Adrenal gland (tissue), 12 donors: ENCODE data around the gene IPCEF1. TPM values are rescaled to one million over a fixed set of nuclear protein-coding genes. Genes with fewer than 3 reads are reported as not detected.
"Not testable (repeated sequence)": the region's sequence is repeated elsewhere in the genome, so short reads cannot be mapped to it uniquely, and the experiment has no call there.

Experiments
- DNase-seq, 7 donors: peaks; one replicate each; pipeline ENCODE4 v3.0.0-alpha.2; 2019 to 2020
- H3K27ac ChIP-seq, 5 donors: fragments of 200-600 bp; sonication (generic) in 4 of 5; 1 replicate in 3 of 5; 2 replicates in 2 of 5; pipeline versions ENCODE4 v1.5.1 to v1.8.0; 2016 to 2020; ENCODE audit warnings: mild to moderate bottlenecking in 1 of 5
- H3K27me3 ChIP-seq: fragments of 200-600 bp; 2 replicates; pipeline ENCODE4 v1.8.0; 2021
- H3K36me3 ChIP-seq, 2 donors: fragments of 200-600 bp; replicated peaks in 1 of 2; 1 replicate in 1 of 2; 2 replicates in 1 of 2; pipeline versions ENCODE4 v1.5.1 to v1.8.0; 2018 to 2022
- H3K4me1 ChIP-seq, 2 donors: fragments of 200-600 bp; replicated peaks in 1 of 2; 1 replicate in 1 of 2; 2 replicates in 1 of 2; pipeline versions ENCODE4 v1.5.1 to v1.8.0; 2018 to 2021
- H3K4me3 ChIP-seq, 4 donors: fragments of 200-600 bp; sonication (generic) in 3 of 4; one replicate each; pipeline ENCODE4 v1.5.1; 2016 to 2018
- H3K9me3 ChIP-seq, 3 donors: fragments of 200-600 bp; sonication (generic) in 1 of 3; replicated peaks in 1 of 3; 1 replicate in 2 of 3; 2 replicates in 1 of 3; pipeline versions ENCODE4 v1.5.1 to v1.8.0; 2016 to 2021
- POLR2A ChIP-seq, 2 donors: fragments of 450-650 bp; IDR thresholded peaks; one replicate each; pipeline ENCODE4 v1.6.1; 2017; ENCODE audit warnings: antibody characterized with exemption in 2 of 2, mild to moderate bottlenecking in 2 of 2, moderate library complexity in 1 of 2
- WGBS, 4 donors: extraction: QIAGEN DNeasy Blood & Tissue Kit in 2 of 4; methylation state at CpG; one replicate each; pipeline versions ENCODE4 v1.1.5 to v1.1.7; 2013 to 2017; 5-methylcytosine and 5-hydroxymethylcytosine counted together
- intact Hi-C, 2 donors: fragments of 100-400 bp; cut with DNase I; formaldehyde crosslinking; loops; one replicate each; pipeline versions ENCODE4 v1.14.1 to v1.15.0; 2022 to 2023
- polyA plus RNA-seq, 3 donors: library from polyadenylated mRNA; stranded (reverse); fragments of 200-250 nt in 2 of 3; fragments of 350-450 nt in 1 of 3; fragmentation: Illumina TruSeq in 1 of 3; extraction: RNeasy Lipid Tissue Mini Kit (QIAGEN cat#74804) in 1 of 3; gene quantifications; one replicate each; pipeline ENCODE4 v1.2.3, GENCODE V29; 2013 to 2014
- total RNA-seq, 9 donors: library from RNA; depleted of rRNA in 4 of 9; stranded (reverse); fragments of >200 nt in 4 of 9; fragments of 120-200 nt in 1 of 9; fragmentation: NEBNext Ultra II Directional in 1 of 9; extraction: Animal tissue kit (Norgen Biotek cat#: 25700) in 1 of 9; gene quantifications; one replicate each; pipeline versions ENCODE4 v1.1.0 to v1.2.4, GENCODE V29; 2013 to 2023
- TF ChIP-seq, protein P1 (sequence below), 6 experiments: fragments of 450-650 bp in 4 of 6; fragments of 200-600 bp in 2 of 6; sonication (generic) in 1 of 6; IDR thresholded peaks; 1 replicate in 5 of 6; 2 replicates in 1 of 6; pipeline versions ENCODE4 v1.5.1 to v1.8.0; 2016 to 2021; ENCODE audit warnings: antibody characterized with exemption in 6 of 6, mild to moderate bottlenecking in 2 of 6, moderate library complexity in 1 of 6
- donor health status: healthy with polysubstance abuse.
- donor health status: Bipolar disorder and iron deficiency.
- donor health status: DM: yes; HTN: yes; CAD: no.
- donor health status: DM: no; HTN: no; CAD: no.
- donor health status: DM: no; HTN: no; CAD: no.
- donor health status: DM: yes; HTN: yes; CAD: no.

The IPCEF1 gene
- total and polyA plus RNA-seq, 12 donors, result 0.07 to 1.2 (median 0.72) TPM; not detected in 1

DNA sequence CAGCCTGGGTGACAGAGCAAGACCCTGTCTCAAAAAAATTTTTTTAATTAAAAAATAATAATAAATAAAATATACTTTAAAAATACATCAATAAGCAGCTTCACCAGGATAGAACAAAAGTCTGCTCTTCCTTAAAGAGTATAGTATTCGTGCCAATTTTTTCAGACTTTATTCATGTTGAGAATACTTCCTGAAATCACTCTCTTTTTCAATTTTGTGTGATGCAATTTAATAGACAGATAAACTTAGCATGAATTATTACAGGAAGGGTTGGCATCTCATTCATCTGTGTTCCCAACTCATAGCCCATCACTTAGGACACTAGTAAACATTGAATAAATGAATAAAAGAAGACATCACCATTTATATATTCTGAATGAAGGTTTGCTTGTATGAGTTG is 52.4 kb downstream of the IPCEF1 start:
- peaks cover 14 to 22% of the 10 kb centered on the region in 2 donors for H3K4me1 ChIP-seq
- no peak overlapping the region for H3K4me3 ChIP-seq
- TF ChIP-seq, protein P1, sequence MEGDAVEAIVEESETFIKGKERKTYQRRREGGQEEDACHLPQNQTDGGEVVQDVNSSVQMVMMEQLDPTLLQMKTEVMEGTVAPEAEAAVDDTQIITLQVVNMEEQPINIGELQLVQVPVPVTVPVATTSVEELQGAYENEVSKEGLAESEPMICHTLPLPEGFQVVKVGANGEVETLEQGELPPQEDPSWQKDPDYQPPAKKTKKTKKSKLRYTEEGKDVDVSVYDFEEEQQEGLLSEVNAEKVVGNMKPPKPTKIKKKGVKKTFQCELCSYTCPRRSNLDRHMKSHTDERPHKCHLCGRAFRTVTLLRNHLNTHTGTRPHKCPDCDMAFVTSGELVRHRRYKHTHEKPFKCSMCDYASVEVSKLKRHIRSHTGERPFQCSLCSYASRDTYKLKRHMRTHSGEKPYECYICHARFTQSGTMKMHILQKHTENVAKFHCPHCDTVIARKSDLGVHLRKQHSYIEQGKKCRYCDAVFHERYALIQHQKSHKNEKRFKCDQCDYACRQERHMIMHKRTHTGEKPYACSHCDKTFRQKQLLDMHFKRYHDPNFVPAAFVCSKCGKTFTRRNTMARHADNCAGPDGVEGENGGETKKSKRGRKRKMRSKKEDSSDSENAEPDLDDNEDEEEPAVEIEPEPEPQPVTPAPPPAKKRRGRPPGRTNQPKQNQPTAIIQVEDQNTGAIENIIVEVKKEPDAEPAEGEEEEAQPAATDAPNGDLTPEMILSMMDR (IDR thresholded peaks at IDR 0.05), result no peak
- TF ChIP-seq POLR2A (IDR thresholded peaks at IDR 0.05), result no peak
- no peak for DNase-seq
- H3K9me3 ChIP-seq, result no peaks in the 10 kb centered on the region
- H3K36me3 ChIP-seq, result no peaks in the 10 kb centered on the region
- intact Hi-C loops, result no loop called here
- WGBS, 4 donors, result 52 to 66% (median 62%) methylated on average over 1 of the region's 1 CpG
- no peaks in the 10 kb centered on the region for H3K27me3 ChIP-seq
- no peak overlapping the region for H3K27ac ChIP-seq

DNA sequence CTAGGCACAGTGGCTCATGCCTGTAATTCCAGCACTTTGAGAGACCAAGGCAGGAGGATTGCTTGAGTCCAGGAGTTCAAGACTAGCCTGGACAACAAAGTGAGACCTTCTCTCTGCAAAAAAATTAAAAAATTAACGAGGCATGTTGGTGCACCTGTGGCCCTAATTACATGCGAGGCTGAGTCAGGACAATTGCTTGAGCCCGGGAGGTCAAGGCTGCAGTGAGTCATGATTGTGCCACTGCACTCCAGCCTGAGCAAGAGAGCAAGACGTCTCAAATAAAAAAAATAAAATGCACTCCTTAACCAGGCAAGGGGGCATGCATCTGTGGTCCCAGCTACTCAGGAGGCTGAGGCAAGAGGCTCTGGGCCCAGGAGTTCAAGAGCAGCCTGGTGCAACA is 53.0 kb downstream of the IPCEF1 start:
- H3K27me3 ChIP-seq, H3K36me3 ChIP-seq, intact Hi-C loops, H3K4me3 ChIP-seq, H3K27ac ChIP-seq, H3K9me3 ChIP-seq: not testable (repeated sequence)
- peak; percentile 35 to 65 (median 53) for DNase-seq
- 25 to 51% (median 49%) methylated on average over 4 of the region's 4 CpGs for WGBS, 4 donors
- H3K4me1 ChIP-seq, result peaks cover 15 to 22% of the 10 kb centered on the region in 2 donors

DNA sequence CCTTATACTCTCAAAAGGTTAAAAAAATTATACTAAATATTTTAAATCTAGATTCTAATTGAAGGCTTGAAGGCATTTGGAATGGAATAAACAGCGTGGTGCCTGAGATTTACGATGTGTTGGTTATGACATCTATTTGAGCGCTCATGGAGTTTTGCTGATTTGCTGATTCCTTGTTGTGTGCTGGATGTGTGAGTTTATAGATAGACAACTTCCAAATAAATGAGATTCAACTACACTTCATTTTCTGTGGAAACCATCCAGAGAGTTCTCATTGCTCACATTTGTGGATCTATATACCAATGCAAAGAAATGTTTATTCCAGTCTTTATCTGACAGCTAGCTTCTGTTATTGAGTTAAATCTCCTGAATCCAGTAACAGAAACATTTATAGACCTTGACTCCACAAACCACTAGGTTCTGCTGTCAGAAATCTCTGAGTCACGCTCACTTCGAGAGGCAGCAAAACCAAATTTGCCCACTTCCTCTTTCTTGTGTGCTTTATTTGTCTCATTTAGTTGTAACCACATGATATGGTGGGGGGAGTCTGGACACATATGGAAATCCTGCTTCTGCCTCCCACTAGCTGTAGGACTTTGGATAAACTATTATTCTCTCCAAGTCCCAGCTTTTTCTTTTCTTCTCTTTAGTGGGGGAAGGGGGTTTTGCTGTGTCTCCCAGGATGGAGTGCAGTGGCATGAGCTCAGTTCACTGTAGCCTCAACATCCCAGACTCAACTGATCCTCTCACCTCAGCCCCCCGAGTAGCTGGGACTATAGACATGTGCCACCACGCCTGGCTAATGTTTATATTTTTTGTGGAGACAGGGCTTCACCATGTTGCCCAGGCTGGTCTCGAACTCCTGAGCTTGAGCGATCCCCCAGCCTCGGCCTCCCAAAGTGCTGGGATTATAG is 54.5 kb downstream of the IPCEF1 start:
- WGBS, 4 donors, result 60 to 68% (median 65%) methylated on average over 8 to 10 of the region's 10 CpGs
- peak overlapping the region in 1 of 5 donors; percentile 18 for H3K27ac ChIP-seq
- H3K27me3 ChIP-seq, result no peaks in the 10 kb centered on the region
- DNase-seq, result peak in 4 of 7 donors; percentile 28 to 50 (median 34)
- no peaks in the 10 kb centered on the region for H3K36me3 ChIP-seq
- TF ChIP-seq, protein P1 (IDR thresholded peaks at IDR 0.05), result peak in 1 of 6 experiments; percentile 7
- no peak for TF ChIP-seq POLR2A (IDR thresholded peaks at IDR 0.05)
- peaks cover 25 to 36% of the 10 kb centered on the region in 2 donors for H3K4me1 ChIP-seq
- intact Hi-C loops, result no loop called here
- H3K9me3 ChIP-seq, result no peaks in the 10 kb centered on the region
- no peak overlapping the region for H3K4me3 ChIP-seq

DNA sequence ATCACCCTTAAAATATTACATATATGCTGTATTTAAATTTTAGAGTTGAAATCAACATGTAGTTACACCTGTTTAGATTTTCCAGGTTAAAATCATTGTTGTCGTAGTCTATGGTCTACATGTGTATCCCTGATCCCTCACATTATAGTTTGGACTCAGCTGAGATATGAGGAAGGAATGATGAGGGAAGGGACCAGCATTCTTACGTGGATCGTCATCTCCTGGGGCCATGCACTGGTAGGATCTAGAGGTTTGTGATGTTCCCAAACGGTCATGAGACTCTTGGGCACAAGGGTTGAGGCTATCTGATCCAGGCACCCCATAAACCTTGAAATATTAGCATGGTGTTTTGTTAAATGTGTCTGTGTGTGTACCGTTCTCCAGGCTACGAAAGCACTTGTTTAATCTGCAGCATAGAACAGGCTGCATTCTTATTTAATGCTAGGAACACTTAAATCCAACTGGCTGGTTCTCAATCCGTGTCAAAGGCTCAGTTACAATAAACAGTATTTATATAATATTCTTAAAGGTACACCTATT is 55.4 kb downstream of the IPCEF1 start:
- WGBS, 4 donors, result 83 to 91% (median 90%) methylated on average over 7 of the region's 7 CpGs
- Histone ChIP-seq H3K9me3 (no peaks in the 10 kb centered on the region), H3K27ac (no peak overlapping the region), H3K27me3 (no peaks in the 10 kb centered on the region), H3K36me3 (no peaks in the 10 kb centered on the region), H3K4me3 (no peak overlapping the region), H3K4me1 (peaks cover 25 to 36% of the 10 kb centered on the region in 2 donors)
- no peak for DNase-seq
- no peak for TF ChIP-seq POLR2A (IDR thresholded peaks at IDR 0.05)
- TF ChIP-seq, protein P1 (IDR thresholded peaks at IDR 0.05), result no peak
- intact Hi-C loops, result no loop called here
